TTC549 (cell line): ENCODE data around the gene OR51V1.
"Not testable (repeated sequence)": the region's sequence is repeated elsewhere in the genome, so short reads cannot be mapped to it uniquely, and the experiment has no call there.

Source experiments
- FAIRE-seq: peaks from 2 replicates; lab custom pipeline; 2012; peaks lifted over from hg19 to GRCh38; lab: Jason Lieb, UNC

The OR51V1 gene

GRCh38 chr11:5230266-5230665 lies 29.8 kb upstream of the OR51V1 start:
- FAIRE-seq: no peak

GRCh38 chr11:5229796-5230195 lies 29.3 kb upstream of the OR51V1 start:
- no peak for FAIRE-seq

- FAIRE-seq: no peak
These were observed 28.9 kb upstream of the OR51V1 start for GRCh38 chr11:5229356-5229755.

- FAIRE-seq: no peak
These were observed 27.6 kb upstream of the OR51V1 start for GRCh38 chr11:5228124-5228523.

- no peak for FAIRE-seq
These were observed 27.2 kb upstream of the OR51V1 start for GRCh38 chr11:5227681-5228080.

GRCh38 chr11:5226732-5227310 lies 26.3 kb upstream of the OR51V1 start, which contains the start of gene HBB:
Gene HBB (minus strand): TSS chr11:5227071. CDS start chr11:5227021, 50 bp downstream.
- FAIRE-seq: no peak

GRCh38 chr11:5225480-5225871 lies 25.0 kb upstream of the OR51V1 start:
- no peak for FAIRE-seq

- no peak for FAIRE-seq
These were observed 24.3 kb upstream of the OR51V1 start for GRCh38 chr11:5224538-5225479.

- FAIRE-seq: no peak
These were observed 23.2 kb upstream of the OR51V1 start for GRCh38 chr11:5223686-5224085.

GRCh38 chr11:5223146-5223545 lies 22.7 kb upstream of the OR51V1 start:
- no peak for FAIRE-seq

GRCh38 chr11:5210376-5210885 lies 9.9 kb upstream of the OR51V1 start:
- no peak for FAIRE-seq

GRCh38 chr11:5204787-5205186 lies 4.3 kb upstream of the OR51V1 start:
- FAIRE-seq: peak; percentile 31

GRCh38 chr11:5203366-5203765 lies 2.9 kb upstream of the OR51V1 start:
- FAIRE-seq: no peak

- FAIRE-seq: no peak
These were observed 2.2 kb downstream of the OR51V1 start for GRCh38 chr11:5198285-5198684.

- FAIRE-seq: no peak
These were observed 2.9 kb downstream of the OR51V1 start for GRCh38 chr11:5197536-5197935.

GRCh38 chr11:5196731-5197130 lies 3.8 kb downstream of the OR51V1 start:
- no peak for FAIRE-seq

GRCh38 chr11:5196067-5196466 lies 4.4 kb downstream of the OR51V1 start:
- no peak for FAIRE-seq

GRCh38 chr11:5192738-5193137 lies 7.7 kb downstream of the OR51V1 start:
- no peak for FAIRE-seq

- no peak for FAIRE-seq
These were observed 12.3 kb downstream of the OR51V1 start for GRCh38 chr11:5188201-5188600.

- no peak for FAIRE-seq
These were observed 22.2 kb downstream of the OR51V1 start for GRCh38 chr11:5178046-5178837.

GRCh38 chr11:5174934-5175333 lies 25.5 kb downstream of the OR51V1 start:
- no peak for FAIRE-seq

GRCh38 chr11:5171856-5172255 lies 28.6 kb downstream of the OR51V1 start:
- FAIRE-seq: no peak

- not testable (repeated sequence) for FAIRE-seq
These were observed 34.6 kb downstream of the OR51V1 start for GRCh38 chr11:5165898-5166297.
